ENCODE measurements around the gene PARD3.

- TF ChIP-seq CTCF (IDR thresholded peaks at IDR 0.05): no peak
- TF ChIP-seq POLR2A (IDR thresholded peaks at IDR 0.05): no peak
Observed at GRCh38 chr10:34116220-34116641, 698.9 kb downstream of the PARD3 start.

All from Peyer's patch (tissue), 4 donors.